Body of pancreas (tissue), 4 donors: ENCODE measurements around the gene SYCN. TPM values are rescaled to one million over a fixed set of nuclear protein-coding genes. Genes with fewer than 3 reads are reported as not detected.
A peak's percentile ranks its signal among the peaks of the same experiment; 100 is the strongest.

ENCODE experiments used
- ATAC-seq: fragments of 150-250 bp; one replicate; pipeline ENCODE4 v1.9.1; 2016
- DNase-seq, 4 donors: peaks; one replicate each; pipeline ENCODE4 v3.0.0-alpha.2; 2019
- H3K27ac ChIP-seq, 4 donors: fragments of 200-600 bp; sonication (generic); 1 replicate in 3 of 4; 2 replicates in 1 of 4; pipeline versions ENCODE4 v1.5.1 to v1.6.1; 2016 to 2019; ENCODE audit warnings: mild to moderate bottlenecking in 1 of 4, mixed read lengths in 1 of 4, moderate library complexity in 1 of 4
- H3K27me3 ChIP-seq, 2 donors: fragments of 200-600 bp; sonication (generic); one replicate each; pipeline ENCODE4 v1.6.0; 2016; ENCODE audit warnings: mild to moderate bottlenecking in 1 of 2
- H3K36me3 ChIP-seq, 2 donors: fragments of 200-600 bp; sonication (generic); replicated peaks in 1 of 2; 2 replicates each; pipeline ENCODE4 v1.5.1; 2016; ENCODE audit warnings: low read depth in 2 of 2; ENCODE audit not compliant: insufficient read depth in 1 of 2
- H3K4me1 ChIP-seq: fragments of 200-600 bp; sonication (generic); one replicate; pipeline ENCODE4 v1.6.0; 2016
- H3K4me3 ChIP-seq, 2 donors: fragments of 200-600 bp; sonication (generic); 1 replicate in 1 of 2; 2 replicates in 1 of 2; pipeline ENCODE4 v1.5.1; 2016 to 2019
- H3K9me3 ChIP-seq, 3 donors: fragments of 200-600 bp; sonication (generic); 1 replicate in 2 of 3; 2 replicates in 1 of 3; pipeline ENCODE4 v1.5.1; 2016
- POLR2A ChIP-seq, 3 donors: fragments of 450-650 bp; IDR thresholded peaks; one replicate each; pipeline ENCODE4 v1.6.1; 2016; ENCODE audit warnings: antibody characterized with exemption in 3 of 3, mild to moderate bottlenecking in 2 of 3
- WGBS, 2 donors: methylation state at CpG; one replicate each; pipeline ENCODE4 v1.1.5; 2017; 5-methylcytosine and 5-hydroxymethylcytosine counted together
- intact Hi-C: fragments of 100-400 bp; cut with DNase I; formaldehyde crosslinking; loops from one replicate; pipeline ENCODE4 v1.15.1; 2023
- total RNA-seq, 2 donors: library from RNA; depleted of rRNA; stranded (reverse); fragments of >200 nt; gene quantifications; one replicate each; pipeline ENCODE4 v1.1.0, GENCODE V29; 2016
- TF ChIP-seq, protein P1 (sequence below), 7 experiments: fragments of 450-650 bp in 4 of 7; fragments of 200-600 bp in 3 of 7; sonication (generic) in 3 of 7; IDR thresholded peaks; one replicate each; pipeline ENCODE4 v1.5.1; 2016 to 2019; ENCODE audit warnings: antibody characterized with exemption in 7 of 7

The SYCN gene, protein sequence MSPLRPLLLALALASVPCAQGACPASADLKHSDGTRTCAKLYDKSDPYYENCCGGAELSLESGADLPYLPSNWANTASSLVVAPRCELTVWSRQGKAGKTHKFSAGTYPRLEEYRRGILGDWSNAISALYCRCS
- total RNA-seq: 1,000 to 10,000 TPM; 2,614 to 5,793 TPM

DNA sequence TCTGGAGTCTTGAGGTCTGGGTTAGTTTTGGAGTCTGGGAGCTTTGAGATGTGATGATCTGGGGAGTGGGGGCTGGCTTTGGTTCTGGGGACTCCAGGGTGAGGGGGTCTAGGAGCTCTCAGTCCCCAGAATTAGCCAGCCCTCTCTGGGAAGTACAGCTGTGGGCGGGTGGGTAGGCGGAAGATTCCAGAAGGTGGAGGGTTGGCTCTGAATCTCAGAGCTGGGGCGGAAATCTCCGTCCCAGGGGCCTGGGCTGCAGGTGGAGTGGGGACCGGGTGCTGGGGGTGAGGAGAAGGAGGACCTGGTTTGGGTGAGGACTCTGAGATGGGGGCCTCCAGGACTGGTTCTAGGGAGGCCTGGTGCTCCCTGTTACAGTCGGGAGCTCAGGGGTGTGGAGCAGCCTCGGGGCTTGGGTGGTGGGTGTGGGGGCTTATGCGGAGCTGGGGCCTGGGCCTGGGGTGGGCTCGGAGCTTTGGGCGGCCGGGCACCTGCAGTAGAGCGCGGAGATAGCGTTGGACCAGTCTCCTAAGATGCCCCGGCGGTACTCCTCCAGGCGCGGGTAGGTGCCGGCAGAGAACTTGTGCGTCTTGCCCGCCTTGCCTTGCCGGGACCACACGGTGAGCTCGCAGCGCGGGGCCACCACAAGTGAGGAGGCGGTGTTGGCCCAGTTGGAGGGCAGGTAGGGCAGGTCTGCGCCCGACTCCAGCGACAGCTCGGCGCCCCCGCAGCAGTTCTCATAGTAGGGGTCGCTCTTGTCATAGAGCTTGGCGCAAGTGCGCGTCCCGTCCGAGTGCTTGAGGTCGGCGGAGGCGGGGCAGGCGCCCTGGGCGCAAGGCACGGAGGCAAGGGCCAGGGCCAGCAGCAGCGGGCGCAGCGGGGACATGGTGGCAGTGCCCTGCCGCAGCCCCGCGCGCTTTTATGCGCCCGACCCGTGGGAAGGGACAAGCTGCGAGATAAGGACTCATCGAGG, at the start of gene SYCN:
TSS of gene SYCN (minus strand) at position 892 of the 970 bp plus-strand sequence. CDS start at position 883, 9 bp downstream.
- DNase-seq (peak; percentile 87 to 93 (median 88)), ATAC-seq (peak; percentile 48)
- H3K4me3 ChIP-seq: peak within 1 kb of the TSS; percentile 51 to 72
- intact Hi-C loops: no loop called here
- no peaks in the 10 kb centered on the region for H3K36me3 ChIP-seq
- peak; percentile 97 to 98 (median 97) for TF ChIP-seq POLR2A (IDR thresholded peaks at IDR 0.05)
- TF ChIP-seq, protein P1, sequence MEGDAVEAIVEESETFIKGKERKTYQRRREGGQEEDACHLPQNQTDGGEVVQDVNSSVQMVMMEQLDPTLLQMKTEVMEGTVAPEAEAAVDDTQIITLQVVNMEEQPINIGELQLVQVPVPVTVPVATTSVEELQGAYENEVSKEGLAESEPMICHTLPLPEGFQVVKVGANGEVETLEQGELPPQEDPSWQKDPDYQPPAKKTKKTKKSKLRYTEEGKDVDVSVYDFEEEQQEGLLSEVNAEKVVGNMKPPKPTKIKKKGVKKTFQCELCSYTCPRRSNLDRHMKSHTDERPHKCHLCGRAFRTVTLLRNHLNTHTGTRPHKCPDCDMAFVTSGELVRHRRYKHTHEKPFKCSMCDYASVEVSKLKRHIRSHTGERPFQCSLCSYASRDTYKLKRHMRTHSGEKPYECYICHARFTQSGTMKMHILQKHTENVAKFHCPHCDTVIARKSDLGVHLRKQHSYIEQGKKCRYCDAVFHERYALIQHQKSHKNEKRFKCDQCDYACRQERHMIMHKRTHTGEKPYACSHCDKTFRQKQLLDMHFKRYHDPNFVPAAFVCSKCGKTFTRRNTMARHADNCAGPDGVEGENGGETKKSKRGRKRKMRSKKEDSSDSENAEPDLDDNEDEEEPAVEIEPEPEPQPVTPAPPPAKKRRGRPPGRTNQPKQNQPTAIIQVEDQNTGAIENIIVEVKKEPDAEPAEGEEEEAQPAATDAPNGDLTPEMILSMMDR (IDR thresholded peaks at IDR 0.05): no peak
- H3K27me3 ChIP-seq: no peaks in the 10 kb centered on the region
- peak within 1 kb of the TSS; percentile 77 to 91 (median 86) for H3K27ac ChIP-seq
- no peaks in the 10 kb centered on the region for H3K9me3 ChIP-seq
- WGBS, 2 donors: 18 to 42% methylated on average over 7 to 57 of the region's 57 CpGs
- H3K4me1 ChIP-seq: peaks cover 50% of the 10 kb centered on the region

DNA sequence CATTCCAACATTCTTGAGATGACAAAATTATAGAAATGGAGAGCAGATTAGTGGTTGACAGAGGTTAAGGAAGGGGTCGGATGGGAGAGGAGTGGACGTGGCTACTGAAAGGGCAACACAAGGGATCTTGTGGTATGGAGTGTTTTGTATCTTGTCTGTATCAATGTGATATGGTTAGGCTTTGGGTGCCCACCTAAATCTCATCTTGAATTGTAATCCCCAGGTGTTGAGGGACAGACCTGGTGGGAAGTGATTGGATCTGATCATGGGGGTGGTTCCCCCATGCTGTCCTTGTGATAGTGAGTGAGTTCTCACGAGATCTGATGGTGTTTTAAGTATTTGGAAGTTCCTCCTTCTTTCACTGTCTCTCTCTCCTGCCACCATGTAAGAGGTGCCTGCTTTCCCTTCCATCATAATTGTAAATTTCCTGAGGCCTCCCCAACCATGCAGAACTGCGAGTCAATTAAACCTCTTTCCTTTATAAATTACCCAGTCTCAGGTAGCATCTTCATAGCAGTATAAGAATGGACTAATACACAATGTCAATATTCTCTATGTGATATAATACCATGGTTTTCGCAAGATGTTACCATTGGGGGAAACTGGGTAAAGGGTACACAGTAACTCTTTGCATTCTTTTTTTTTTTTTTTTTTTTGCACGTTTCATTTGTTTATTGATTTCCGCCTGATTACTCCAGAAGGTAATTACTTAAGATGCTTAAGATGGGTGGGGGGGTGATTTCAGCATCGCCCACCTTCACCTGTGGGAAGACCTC, 49.5 kb upstream of the SYCN start:
- Histone ChIP-seq H3K4me3 (no peak overlapping the region), H3K36me3 (no peaks in the 10 kb centered on the region), H3K4me1 (no peaks in the 10 kb centered on the region), H3K27me3 (no peaks in the 10 kb centered on the region), H3K9me3 (no peaks in the 10 kb centered on the region), H3K27ac (no peak overlapping the region)
- no peak for ATAC-seq
- intact Hi-C loops: no loop called here
- DNase-seq: no peak
- 78 to 82% methylated on average over 8 of the region's 8 CpGs for WGBS, 2 donors
- TF ChIP-seq, protein P1 (IDR thresholded peaks at IDR 0.05): no peak
- no peak for TF ChIP-seq POLR2A (IDR thresholded peaks at IDR 0.05)

DNA sequence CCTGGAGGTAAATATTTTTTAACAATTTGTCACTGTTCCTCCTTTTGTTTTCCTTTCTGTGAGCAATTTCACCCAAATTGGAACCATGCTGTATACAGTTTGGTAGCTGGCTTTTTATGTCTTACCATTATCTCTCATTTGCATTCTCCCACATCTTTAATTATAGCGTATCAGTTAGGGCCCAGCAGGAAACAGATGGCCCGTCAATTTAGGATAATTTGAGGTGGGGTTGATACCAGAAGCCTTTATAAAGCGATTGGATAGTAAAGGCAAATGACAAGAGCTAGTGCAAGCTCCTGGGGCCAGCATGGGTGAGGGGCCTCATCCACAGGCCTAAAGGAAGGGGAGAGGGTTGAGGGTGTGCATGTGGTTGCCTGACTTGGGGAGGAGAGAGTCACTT, 48.4 kb upstream of the SYCN start:
- intact Hi-C loops: no loop called here
- DNase-seq (no peak), ATAC-seq (no peak)
- Histone ChIP-seq H3K4me3 (no peak overlapping the region), H3K27ac (no peak overlapping the region), H3K9me3 (no peaks in the 10 kb centered on the region), H3K4me1 (peaks cover 8% of the 10 kb centered on the region), H3K36me3 (no peaks in the 10 kb centered on the region), H3K27me3 (peaks cover 0 to 9% of the 10 kb centered on the region in 2 donors)
- 77 to 86% methylated on average over 3 of the region's 3 CpGs for WGBS, 2 donors
- no peak for TF ChIP-seq POLR2A (IDR thresholded peaks at IDR 0.05)
- TF ChIP-seq, protein P1 (IDR thresholded peaks at IDR 0.05): no peak

DNA sequence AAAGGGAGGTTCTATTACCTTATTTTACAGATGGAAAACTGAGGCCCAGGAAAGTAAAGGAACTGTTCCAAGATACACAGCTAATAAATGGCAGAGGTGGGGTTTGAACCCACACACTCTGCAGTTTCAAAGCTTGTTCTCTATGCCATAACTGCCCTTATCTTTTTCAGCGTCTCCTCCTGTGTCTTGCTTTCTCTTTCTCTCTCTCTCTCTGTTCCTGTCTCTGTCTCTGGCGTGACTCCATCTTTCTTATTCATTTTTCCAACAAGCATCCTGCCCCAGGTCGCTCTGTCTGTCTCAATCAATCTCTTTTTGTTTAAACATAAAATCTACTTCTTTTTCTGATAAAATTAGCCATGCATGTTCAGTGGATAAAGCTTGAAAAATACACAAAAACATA, 47.8 kb upstream of the SYCN start:
- WGBS, 2 donors: 52 to 75% methylated on average over 3 of the region's 3 CpGs
- Histone ChIP-seq H3K27ac (no peak overlapping the region), H3K27me3 (peaks cover 0 to 10% of the 10 kb centered on the region in 2 donors), H3K36me3 (no peaks in the 10 kb centered on the region), H3K4me3 (no peak overlapping the region), H3K4me1 (peaks cover 13% of the 10 kb centered on the region), H3K9me3 (no peaks in the 10 kb centered on the region)
- TF ChIP-seq POLR2A (IDR thresholded peaks at IDR 0.05): no peak
- TF ChIP-seq, protein P1 (IDR thresholded peaks at IDR 0.05): no peak
- DNase-seq (no peak), ATAC-seq (no peak)
- intact Hi-C loops: no loop called here
